IMR-90 (cell line): ENCODE data around the gene ACOXL.

Experiments
- CEBPB ChIP-seq: IDR thresholded peaks from 2 replicates; pipeline ENCODE4 v1.6.1; 2012; ENCODE audit warnings: low read depth, low read length, improper control_type of control experiment
- CTCF ChIP-seq: conservative IDR thresholded peaks from 2 replicates; pipeline ENCODE4 v1.5.1; 2012; ENCODE audit warnings: mild to moderate bottlenecking, low read depth, low read length, improper control_type of control experiment
- POLR2A ChIP-seq: IDR thresholded peaks from 2 replicates; pipeline ENCODE4 v1.6.1; 2012; ENCODE audit warnings: mild to moderate bottlenecking, low read depth, low read length
- RAD21 ChIP-seq: IDR thresholded peaks from 2 replicates; pipeline ENCODE4 v1.6.1; 2012; ENCODE audit warnings: low read length, improper control_type of control experiment
- RCOR1 ChIP-seq: IDR thresholded peaks from 2 replicates; pipeline ENCODE4 v1.6.1; 2012; ENCODE audit warnings: mild to moderate bottlenecking, low read length, improper control_type of control experiment; ENCODE audit not compliant: insufficient replicate concordance

- TF ChIP-seq RCOR1: no peak
- TF ChIP-seq CTCF: no peak
- TF ChIP-seq CEBPB: no peak
- TF ChIP-seq POLR2A: no peak
- no peak for TF ChIP-seq RAD21
These were observed 136.6 kb downstream of the ACOXL start for GRCh38 chr2:110868971-110869370.
